Large intestine (tissue), 3 donors: Measurements from ENCODE around the gene TBCD. TPM values are rescaled to one million over a fixed set of nuclear protein-coding genes. Genes with fewer than 3 reads are reported as not detected.

Experiments
- DNase-seq, 2 donors: peaks; one replicate each; pipeline versions ENCODE4 v3.0.0 to v3.0.0-alpha.2; 2013
- H3K27ac ChIP-seq: one replicate; pipeline ENCODE4 v1.5.1; 2013; ENCODE audit warnings: low read length
- H3K27me3 ChIP-seq: 2 replicates; pipeline ENCODE4 v1.6.1; 2013; ENCODE audit warnings: low read length; ENCODE audit not compliant: control insufficient read depth, insufficient read depth
- H3K36me3 ChIP-seq: 2 replicates; pipeline ENCODE4 v1.6.1; 2013; ENCODE audit warnings: low read length; ENCODE audit not compliant: control insufficient read depth, insufficient read depth
- H3K4me1 ChIP-seq: one replicate; pipeline ENCODE4 v1.6.1; 2013; ENCODE audit warnings: low read length; ENCODE audit not compliant: control insufficient read depth, insufficient read depth
- H3K4me3 ChIP-seq: one replicate; pipeline ENCODE4 v1.5.1; 2013; ENCODE audit warnings: low read length
- H3K9me3 ChIP-seq: one replicate; pipeline ENCODE4 v1.6.1; 2013; ENCODE audit warnings: mild to moderate bottlenecking, low read depth, low read length, moderate library complexity; ENCODE audit not compliant: control insufficient read depth
- WGBS: methylation state at CpG from one replicate; pipeline ENCODE4 v1.1.5; 2013; ENCODE audit warnings: low lambda C conversion rate; ENCODE audit not compliant: insufficient coverage; 5-methylcytosine and 5-hydroxymethylcytosine counted together
- polyA plus RNA-seq: library from polyadenylated mRNA; unstranded; fragments of 120-200 nt; gene quantifications from one replicate; pipeline ENCODE4 v1.2.1, GENCODE V29; 2013

TBCD gene
- polyA plus RNA-seq, 1 donor: 81.9 TPM

DNA sequence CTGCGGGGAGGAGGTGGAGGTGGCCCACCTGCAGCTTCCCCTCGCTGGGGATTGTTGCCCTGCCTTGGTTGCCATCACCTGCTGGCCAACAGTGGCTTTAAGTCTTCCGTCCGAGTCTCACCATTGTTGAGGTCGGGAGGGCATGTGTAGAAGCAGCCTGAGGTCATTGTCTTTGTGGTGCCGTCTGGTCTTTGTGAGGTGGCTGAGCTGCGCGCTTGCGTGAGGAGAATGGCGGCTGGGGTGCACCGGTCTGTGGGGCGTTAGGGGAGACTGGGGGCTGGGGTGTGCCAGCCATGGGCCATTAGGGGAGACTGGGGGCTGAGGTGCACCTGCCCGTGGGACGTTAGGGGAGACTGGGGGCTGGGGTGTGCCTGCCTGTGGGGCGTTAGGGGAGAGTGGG is 51.7 kb downstream of the TBCD start:
- DNase-seq: no peak
- Histone ChIP-seq H3K36me3 (peaks cover 43% of the 10 kb centered on the region), H3K4me3 (no peak overlapping the region)

DNA sequence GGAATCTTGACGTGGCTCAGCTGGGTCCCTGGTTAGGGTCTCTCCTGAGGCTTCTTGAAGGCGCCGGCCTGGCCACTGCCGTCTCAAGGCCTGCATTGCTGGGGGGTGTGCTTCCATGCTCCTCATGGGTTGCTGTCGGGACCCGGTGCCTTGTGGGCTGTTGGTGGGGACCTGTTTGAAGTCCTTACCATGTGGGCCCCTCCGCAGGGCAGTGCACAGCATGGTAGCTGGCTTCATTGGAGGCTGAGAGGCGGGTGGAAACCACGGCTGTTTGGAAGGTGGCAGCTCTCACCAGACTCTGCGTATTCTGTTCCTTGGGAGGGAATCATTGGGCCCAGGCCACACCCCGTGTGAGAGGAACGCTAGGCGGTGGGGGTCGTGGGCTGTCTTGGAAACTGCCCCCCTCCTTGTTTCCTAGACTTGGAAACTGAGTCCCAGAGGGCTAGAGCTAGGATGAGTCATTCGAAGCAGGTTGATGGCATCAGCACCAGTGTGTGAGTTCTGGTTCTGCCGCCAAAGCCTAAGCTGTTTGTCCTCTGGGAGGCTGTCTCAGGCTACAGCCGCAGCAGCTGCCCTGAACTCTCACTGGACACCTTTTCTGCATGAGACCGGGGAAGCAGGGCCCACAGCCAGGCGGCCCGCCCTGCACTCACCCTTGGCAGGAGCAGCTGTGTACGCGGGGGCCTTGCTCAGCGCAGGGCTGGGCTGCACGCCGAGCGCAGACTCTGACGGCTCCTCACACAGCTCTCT is 52.8 kb downstream of the TBCD start:
- WGBS: no CpG with 5 or more reads among the region's 27 CpGs
- peaks cover 41% of the 10 kb centered on the region for H3K36me3 ChIP-seq
- H3K9me3 ChIP-seq: peaks cover 8% of the 10 kb centered on the region
- no peaks in the 10 kb centered on the region for H3K27me3 ChIP-seq
- no peaks in the 10 kb centered on the region for H3K4me1 ChIP-seq
- no peak overlapping the region for H3K27ac ChIP-seq
- no peak overlapping the region for H3K4me3 ChIP-seq
- DNase-seq: no peak

More for the DNA sequence above, 51.7 kb downstream of the TBCD start:
- Histone ChIP-seq H3K27me3 (no peaks in the 10 kb centered on the region), H3K27ac (no peak overlapping the region), H3K4me1 (no peaks in the 10 kb centered on the region), H3K9me3 (peaks cover 8% of the 10 kb centered on the region)
- no CpG with 5 or more reads among the region's 15 CpGs for WGBS

DNA sequence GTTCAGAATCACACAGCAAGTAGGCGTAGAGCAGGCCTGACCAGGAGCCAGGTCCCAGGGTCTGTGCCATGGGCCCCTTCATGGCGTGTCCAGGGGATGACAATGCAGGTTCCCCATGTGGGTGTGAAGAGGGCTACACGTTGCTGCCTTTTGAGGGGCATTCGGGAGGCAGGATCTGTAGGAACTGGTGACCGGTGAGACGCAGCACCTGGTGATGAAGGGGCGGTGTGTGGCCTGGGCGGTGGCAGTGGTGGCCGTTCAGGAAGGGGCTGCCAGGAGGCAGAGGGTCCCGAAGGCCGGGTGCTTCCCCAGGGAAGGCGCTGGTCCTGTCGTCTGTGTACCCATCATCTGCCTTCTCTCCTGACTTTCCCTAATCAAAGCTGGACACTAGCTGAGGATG is 53.4 kb downstream of the TBCD start:
- Histone ChIP-seq H3K4me3 (no peak overlapping the region), H3K36me3 (peaks cover 41% of the 10 kb centered on the region)

DNA sequence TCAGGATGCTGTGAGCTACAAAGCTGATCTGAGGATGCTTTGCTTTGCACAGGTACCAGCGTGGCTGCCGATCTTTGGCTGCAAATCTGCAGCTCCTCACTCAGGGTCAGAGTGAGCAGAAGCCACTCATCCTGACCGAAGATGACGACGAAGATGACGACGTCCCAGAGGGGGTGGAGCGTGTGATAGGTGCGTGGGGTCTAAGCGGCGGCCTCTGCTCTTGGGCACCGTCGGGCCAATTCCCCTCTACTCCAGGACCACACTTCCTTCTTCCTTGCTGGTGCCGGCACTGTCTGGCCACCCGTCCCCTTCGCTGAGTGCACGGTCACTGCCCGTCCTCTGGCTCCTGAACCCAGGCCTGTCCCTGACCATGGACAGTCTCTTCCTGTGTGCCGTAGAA is 54.0 kb downstream of the TBCD start:
- DNase-seq: no peak
- H3K4me1 ChIP-seq: no peaks in the 10 kb centered on the region
- H3K27ac ChIP-seq: no peak overlapping the region
- H3K4me3 ChIP-seq: no peak overlapping the region
- H3K9me3 ChIP-seq: peaks cover 8% of the 10 kb centered on the region
- H3K36me3 ChIP-seq: peaks cover 42% of the 10 kb centered on the region
- no peaks in the 10 kb centered on the region for H3K27me3 ChIP-seq
- WGBS: no CpG with 5 or more reads among the region's 19 CpGs

More for the DNA sequence above, 53.4 kb downstream of the TBCD start:
- H3K9me3 ChIP-seq: peaks cover 8% of the 10 kb centered on the region
- H3K4me1 ChIP-seq: no peaks in the 10 kb centered on the region
- DNase-seq: no peak
- WGBS: no CpG with 5 or more reads among the region's 13 CpGs
- H3K27me3 ChIP-seq: no peaks in the 10 kb centered on the region
- no peak overlapping the region for H3K27ac ChIP-seq

DNA sequence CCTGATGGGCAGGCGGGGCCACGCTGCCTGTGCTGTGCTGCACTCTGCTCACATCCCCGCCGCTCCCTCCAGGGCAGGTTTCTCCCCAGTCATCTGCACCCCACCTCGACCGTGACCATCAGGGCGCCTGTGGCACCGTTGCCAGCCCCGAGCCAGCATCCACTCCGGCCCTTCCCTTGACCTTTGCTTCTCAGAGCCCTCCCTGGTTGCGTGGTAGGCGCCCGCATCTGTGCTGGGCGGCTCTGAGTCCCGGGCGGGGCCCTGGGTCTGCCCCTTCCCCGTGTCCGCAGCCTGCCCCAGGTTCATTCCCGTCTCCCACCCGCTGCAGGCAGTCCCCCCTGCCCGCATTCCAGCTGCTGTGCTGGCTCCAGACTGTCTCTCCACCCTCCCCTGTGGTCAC is 54.8 kb downstream of the TBCD start:
- no peaks in the 10 kb centered on the region for H3K4me1 ChIP-seq
- no peak overlapping the region for H3K27ac ChIP-seq
- no peaks in the 10 kb centered on the region for H3K27me3 ChIP-seq
- peaks cover 3% of the 10 kb centered on the region for H3K9me3 ChIP-seq
- H3K36me3 ChIP-seq: peaks cover 45% of the 10 kb centered on the region
- no CpG with 5 or more reads among the region's 21 CpGs for WGBS
- no peak for DNase-seq
- no peak overlapping the region for H3K4me3 ChIP-seq

DNA sequence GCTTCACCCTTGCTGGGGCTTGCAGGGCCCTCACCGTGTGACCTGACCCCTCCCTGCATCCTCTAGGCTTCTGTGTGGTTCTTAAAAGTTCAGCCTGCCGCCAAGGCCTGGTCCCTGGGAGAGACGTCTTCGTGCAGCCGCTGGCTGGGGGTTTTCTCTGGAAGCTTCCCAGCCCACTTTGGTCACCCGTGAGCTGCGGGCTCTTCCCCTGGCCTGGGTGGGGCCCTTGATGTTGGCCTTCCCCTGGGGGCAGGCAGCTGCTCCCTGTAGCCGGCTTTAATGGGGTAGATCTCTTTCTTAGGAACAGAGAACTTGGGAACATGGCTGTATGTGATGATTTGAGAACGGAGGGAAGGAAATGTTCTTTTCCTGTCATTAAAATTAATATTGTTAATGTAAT is 55.2 kb downstream of the TBCD start:
- no CpG with 5 or more reads among the region's 9 CpGs for WGBS
- no peaks in the 10 kb centered on the region for H3K27me3 ChIP-seq
- H3K36me3 ChIP-seq: peaks cover 48% of the 10 kb centered on the region
- no peak overlapping the region for H3K27ac ChIP-seq
- no peak for DNase-seq
- no peaks in the 10 kb centered on the region for H3K4me1 ChIP-seq
- no peaks in the 10 kb centered on the region for H3K9me3 ChIP-seq
- no peak overlapping the region for H3K4me3 ChIP-seq

DNA sequence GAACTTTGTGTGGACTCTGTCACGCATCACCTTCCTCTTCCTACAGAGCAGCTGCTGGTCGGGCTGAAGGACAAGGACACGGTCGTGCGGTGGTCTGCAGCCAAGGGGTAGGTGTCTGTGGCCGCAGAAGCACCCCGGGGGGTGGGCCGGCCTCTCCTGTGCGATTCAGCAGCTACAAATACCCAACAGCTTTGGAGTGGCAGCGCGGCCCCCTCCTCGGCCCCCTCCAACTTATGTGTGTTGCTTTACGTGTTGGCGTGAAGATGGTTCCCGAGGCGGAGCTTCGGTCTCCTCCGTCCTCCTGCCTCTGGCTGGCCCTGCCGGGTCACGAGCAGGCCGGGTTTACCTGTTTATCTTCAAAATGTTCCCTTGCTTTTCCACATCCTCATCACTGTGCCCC is 55.7 kb downstream of the TBCD start:
- WGBS: no CpG with 5 or more reads among the region's 21 CpGs
- Histone ChIP-seq H3K27me3 (no peaks in the 10 kb centered on the region), H3K27ac (no peak overlapping the region), H3K4me1 (no peaks in the 10 kb centered on the region), H3K36me3 (peaks cover 50% of the 10 kb centered on the region), H3K9me3 (no peaks in the 10 kb centered on the region), H3K4me3 (no peak overlapping the region)
- no peak for DNase-seq

DNA sequence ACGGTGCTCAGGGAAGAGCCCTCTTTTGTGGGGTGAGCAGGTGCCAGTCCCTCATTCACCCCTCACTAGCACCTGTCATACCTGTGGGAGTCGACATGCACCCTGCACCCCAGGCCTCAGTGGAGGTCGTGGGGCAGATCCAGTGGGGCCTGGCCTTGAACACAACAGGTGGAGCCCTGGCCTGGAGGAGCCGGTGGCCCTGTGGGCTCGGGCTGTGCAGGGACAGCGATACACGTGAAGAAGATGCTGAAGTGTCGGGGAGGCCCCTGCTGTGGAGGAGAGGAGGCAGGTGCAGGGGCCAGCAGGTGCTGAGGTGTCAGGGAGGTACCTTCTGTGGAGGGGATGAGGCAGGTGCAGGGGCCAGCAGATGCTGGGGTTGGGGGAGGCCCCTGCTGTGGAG is 56.1 kb downstream of the TBCD start:
- H3K9me3 ChIP-seq: no peaks in the 10 kb centered on the region
- H3K36me3 ChIP-seq: peaks cover 51% of the 10 kb centered on the region
- no peak overlapping the region for H3K4me3 ChIP-seq
- DNase-seq: no peak
- no peak overlapping the region for H3K27ac ChIP-seq
- H3K4me1 ChIP-seq: no peaks in the 10 kb centered on the region
- WGBS: no CpG with 5 or more reads among the region's 8 CpGs
- no peaks in the 10 kb centered on the region for H3K27me3 ChIP-seq

DNA sequence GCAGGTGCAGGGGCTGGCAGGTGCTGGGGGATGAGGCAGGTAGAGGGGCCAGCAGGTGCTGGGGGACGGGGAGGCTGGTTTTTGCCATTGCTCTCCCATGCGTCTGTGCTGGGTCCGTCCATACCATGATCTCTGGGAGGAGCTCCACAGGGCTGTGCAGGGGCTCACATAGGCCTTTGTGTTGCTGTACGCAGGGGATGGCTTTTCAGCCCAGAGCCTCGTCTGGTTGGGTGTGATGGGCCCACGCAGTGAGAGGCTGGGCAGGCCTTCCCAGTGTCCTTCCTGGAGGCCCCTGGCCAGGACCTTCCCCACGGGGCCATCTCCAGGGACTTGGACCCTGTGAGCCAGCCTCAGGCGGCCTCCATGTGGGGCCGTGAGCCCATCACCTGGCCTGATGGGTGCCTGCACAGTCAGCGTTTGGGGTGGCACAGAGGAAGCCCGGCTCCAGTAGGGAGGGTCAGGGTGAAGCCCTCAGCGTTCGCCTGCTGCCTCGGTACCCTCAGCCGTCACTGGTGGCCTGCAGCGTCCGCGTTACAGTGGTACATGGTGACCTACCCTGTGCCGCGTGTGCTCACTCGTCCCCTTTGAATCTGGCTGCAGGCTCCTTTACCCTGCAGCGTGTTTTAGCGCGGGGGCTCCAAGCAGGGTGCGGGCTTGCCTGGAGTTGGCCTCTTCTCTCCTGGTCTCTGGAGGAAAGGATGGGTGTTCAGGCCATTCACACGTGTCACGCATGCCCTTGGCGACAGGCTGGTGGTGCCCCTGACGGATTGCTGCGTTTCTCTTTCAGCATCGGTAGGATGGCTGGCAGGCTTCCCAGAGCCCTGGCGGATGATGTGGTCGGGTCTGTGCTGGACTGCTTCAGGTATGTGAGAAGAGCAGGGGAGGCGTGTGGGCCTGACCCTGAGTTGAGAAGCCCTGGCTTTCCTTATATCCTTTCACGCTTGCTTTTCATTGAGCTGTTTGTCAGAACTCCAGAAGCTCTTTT is 57.3 kb downstream of the TBCD start:
- Histone ChIP-seq H3K4me1 (no peaks in the 10 kb centered on the region), H3K36me3 (peaks cover 57% of the 10 kb centered on the region)

DNA sequence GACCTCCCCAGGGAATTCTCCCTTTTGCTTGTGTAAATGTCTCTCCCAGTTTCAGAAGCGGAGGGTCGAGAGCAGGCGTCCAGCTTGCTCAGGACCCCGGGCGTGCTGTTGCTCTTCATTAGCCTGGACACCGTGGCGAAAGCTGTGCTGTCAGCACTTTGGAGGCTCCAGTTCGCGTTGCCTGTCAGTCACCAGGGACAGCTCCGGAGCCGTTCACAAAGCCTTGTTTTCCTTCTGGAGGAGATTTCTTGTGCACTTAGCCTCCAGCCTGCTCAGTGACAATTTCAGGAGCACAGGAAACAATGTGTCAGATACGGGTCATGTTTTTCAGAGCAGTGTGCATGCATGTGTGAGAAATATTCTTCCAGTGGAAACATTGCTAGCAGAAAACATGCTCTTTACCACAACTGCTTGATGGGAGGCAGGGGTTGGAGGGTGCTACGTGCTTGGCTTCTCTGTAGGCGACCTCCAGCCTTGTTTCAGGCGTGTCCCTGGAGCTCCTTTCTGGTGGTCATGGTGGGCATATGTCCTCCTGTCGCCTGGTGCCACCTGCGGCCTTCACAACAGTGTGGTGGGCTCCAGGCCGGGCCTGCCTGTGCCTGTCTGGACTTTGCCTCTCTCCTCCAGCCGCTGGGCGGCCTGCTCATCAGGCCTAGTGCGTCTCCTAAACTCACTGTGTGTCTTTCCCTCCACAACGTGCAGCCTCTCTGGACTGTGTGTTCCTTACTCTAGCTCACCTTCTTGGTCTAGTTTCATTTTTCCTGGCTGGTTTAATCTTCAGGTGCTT is 59.0 kb downstream of the TBCD start:
- Histone ChIP-seq H3K9me3 (no peaks in the 10 kb centered on the region), H3K27me3 (no peaks in the 10 kb centered on the region), H3K4me1 (no peaks in the 10 kb centered on the region), H3K27ac (no peak overlapping the region), H3K4me3 (no peak overlapping the region), H3K36me3 (peaks cover 62% of the 10 kb centered on the region)
- DNase-seq: no peak
- WGBS: 60% methylated on average over 1 of the region's 22 CpGs

More for the DNA sequence above, 57.3 kb downstream of the TBCD start:
- Histone ChIP-seq H3K9me3 (no peaks in the 10 kb centered on the region), H3K27me3 (no peaks in the 10 kb centered on the region), H3K27ac (no peak overlapping the region), H3K4me3 (no peak overlapping the region)
- WGBS: no CpG with 5 or more reads among the region's 35 CpGs
- no peak for DNase-seq
